Keratinocyte (primary cell): ENCODE measurements around the gene NCKAP5. TPM values are rescaled to one million over a fixed set of nuclear protein-coding genes. Genes with fewer than 3 reads are reported as not detected.
A peak's percentile ranks its signal among the peaks of the same experiment; 100 is the strongest.

Experiments
- DNase-seq: peaks from one replicate; pipeline ENCODE4 v3.0.0-alpha.2; 2011; ENCODE audit warnings: low read depth, missing footprints, low spot score
- FAIRE-seq: peaks from 2 replicates; lab custom pipeline; 2011; peaks lifted over from hg19 to GRCh38; lab: Jason Lieb, UNC
- H2AFZ ChIP-seq: 2 replicates; pipeline ENCODE4 v1.6.0; 2012; ENCODE audit warnings: low read length, control low read depth, inconsistent platforms; ENCODE audit not compliant: control insufficient read depth
- H3K27ac ChIP-seq: 2 replicates; pipeline ENCODE4 v1.5.1; 2011; ENCODE audit warnings: low read length; ENCODE audit not compliant: control insufficient read depth, insufficient read depth
- H3K27me3 ChIP-seq: 3 replicates; pipeline ENCODE4 v1.6.0; 2011; ENCODE audit warnings: low read length; ENCODE audit not compliant: control insufficient read depth, insufficient read depth; ENCODE audit errors: extremely low read depth
- H3K36me3 ChIP-seq, 2 experiments: 2 replicates in 1 of 2; 3 replicates in 1 of 2; pipeline ENCODE4 v1.5.1; 2011; ENCODE audit warnings: low read length in 2 of 2, mild to moderate bottlenecking in 1 of 2; ENCODE audit not compliant: control insufficient read depth in 2 of 2, insufficient read depth in 2 of 2; ENCODE audit errors: extremely low read depth in 1 of 2
- H3K4me1 ChIP-seq: 3 replicates; pipeline ENCODE4 v1.5.1; 2011; ENCODE audit warnings: low read length; ENCODE audit not compliant: control insufficient read depth, insufficient read depth; ENCODE audit errors: extremely low read depth
- H3K4me2 ChIP-seq: 3 replicates; pipeline ENCODE4 v1.6.0; 2011; ENCODE audit warnings: low read depth, low read length; ENCODE audit not compliant: control insufficient read depth, insufficient read depth; ENCODE audit errors: extremely low read depth
- H3K4me3 ChIP-seq, 3 experiments: fragments of 200-600 bp in 1 of 3; sonication (generic) in 1 of 3; 2 replicates in 2 of 3; 3 replicates in 1 of 3; pipeline ENCODE4 v1.5.1; 2011 to 2016; ENCODE audit warnings: low read length in 3 of 3, mild to moderate bottlenecking in 3 of 3, control low read depth in 2 of 3, inconsistent platforms in 1 of 3, low read depth in 1 of 3, mixed read lengths in 1 of 3, mixed run types in 1 of 3, moderate library complexity in 1 of 3; ENCODE audit not compliant: control insufficient read depth in 2 of 3, insufficient read depth in 2 of 3; ENCODE audit errors: extremely low read depth in 1 of 3
- H3K79me2 ChIP-seq: 2 replicates; pipeline ENCODE4 v1.6.0; 2012; ENCODE audit warnings: low read length; ENCODE audit not compliant: control insufficient read depth, insufficient read depth
- H3K9ac ChIP-seq: 3 replicates; pipeline ENCODE4 v1.6.0; 2011; ENCODE audit warnings: low read length; ENCODE audit not compliant: control insufficient read depth, insufficient read depth; ENCODE audit errors: extremely low read depth
- H3K9me1 ChIP-seq: 3 replicates; pipeline ENCODE4 v1.6.0; 2011; ENCODE audit warnings: low read length; ENCODE audit not compliant: control insufficient read depth, insufficient read depth; ENCODE audit errors: extremely low read depth
- H3K9me3 ChIP-seq: 2 replicates; pipeline ENCODE4 v1.5.1; 2012; ENCODE audit warnings: low read depth, low read length; ENCODE audit not compliant: control insufficient read depth
- H4K20me1 ChIP-seq: 3 replicates; pipeline ENCODE4 v1.6.0; 2011; ENCODE audit warnings: low read length; ENCODE audit not compliant: control insufficient read depth, insufficient read depth; ENCODE audit errors: extremely low read depth
- CTCF ChIP-seq, 3 experiments: IDR thresholded peaks in 1 of 3; conservative IDR thresholded peaks in 1 of 3; optimal IDR thresholded peaks in 1 of 3; 2 replicates in 2 of 3; 3 replicates in 1 of 3; pipeline versions ENCODE3 to v1.5.1; 2011; ENCODE audit warnings: low read length in 3 of 3, mild to moderate bottlenecking in 3 of 3, moderate library complexity in 2 of 3, control low read depth in 1 of 3, inconsistent platforms in 1 of 3; ENCODE audit not compliant: insufficient read depth in 2 of 3; ENCODE audit errors: extremely low read depth in 1 of 3
- EZH2 ChIP-seq: IDR thresholded peaks from one replicate; pipeline ENCODE4 v1.6.1; 2012; ENCODE audit warnings: inconsistent platforms, mild to moderate bottlenecking, low read length, moderate library complexity
- dilution Hi-C: fragments of 300-500 bp; cut with MboI; formaldehyde crosslinking; loops from one replicate; pipeline ENCODE4 v1.7.0; 2020; ENCODE audit warnings: low sequenced_read_pairs; ENCODE audit not compliant: extremely low pct_ligation_motif_present
- polyA plus RNA-seq, 5 experiments: library from polyadenylated mRNA; depleted of rRNA in 3 of 5; stranded (reverse) in 3 of 5; stranded (forward) in 1 of 5; unstranded in 1 of 5; fragments of >200 nt; gene quantifications; 1 replicate in 1 of 5; 2 replicates in 3 of 5; 3 replicates in 1 of 5; pipeline versions ENCODE4 v1.2.1 to v1.2.3, GENCODE V29; 2011 to 2012; ENCODE audit warnings: missing spikeins in 2 of 5, low read depth in 1 of 5, low replicate concordance in 1 of 5

Gene NCKAP5
- polyA plus RNA-seq, 1 donor (not counting 4 experiments of a cell fraction or from before 2014, with no cell fraction given) = 3.6 TPM

- Histone ChIP-seq H3K9me1 (no peaks in the 10 kb centered on the region), H3K36me3 (no peaks in the 10 kb centered on the region), H3K4me3 (no peak overlapping the region), H2AFZ (no peak overlapping the region), H3K9me3 (no peaks in the 10 kb centered on the region), H4K20me1 (no peaks in the 10 kb centered on the region), H3K79me2 (no peaks in the 10 kb centered on the region), H3K9ac (no peak overlapping the region), H3K4me2 (no peak overlapping the region), H3K27me3 (no peaks in the 10 kb centered on the region), H3K27ac (no peak overlapping the region), H3K4me1 (no peaks in the 10 kb centered on the region)
- dilution Hi-C loops = no loop called here
- DNase-seq (no peak), FAIRE-seq (no peak)
- TF ChIP-seq CTCF (optimal IDR thresholded peaks at IDR 0.05 in 1 of 3, IDR thresholded peaks at IDR 0.05 in 1 of 3, conservative IDR thresholded peaks at IDR 0.05 in 1 of 3; ENCODE audit: extremely low read depth in 1 of 3, insufficient read depth in 2 of 3, low read length in 3 of 3) (no peak), EZH2 (no peak)
Measured at GRCh38 chr2:133414486-133415209, 153.6 kb downstream of the NCKAP5 start.

GRCh38 chr2:133413863-133414262, 154.4 kb downstream of the NCKAP5 start:
- H3K9me1 ChIP-seq = no peaks in the 10 kb centered on the region
- dilution Hi-C loops = no loop called here
- no peaks in the 10 kb centered on the region for H3K9me3 ChIP-seq
- H3K4me3 ChIP-seq = no peak overlapping the region
- no peak overlapping the region for H2AFZ ChIP-seq
- DNase-seq (no peak), FAIRE-seq (peak; percentile 43)
- no peaks in the 10 kb centered on the region for H3K36me3 ChIP-seq
- no peaks in the 10 kb centered on the region for H4K20me1 ChIP-seq
- H3K9ac ChIP-seq = no peak overlapping the region
- H3K27me3 ChIP-seq = no peaks in the 10 kb centered on the region
- H3K4me2 ChIP-seq = no peak overlapping the region
- H3K27ac ChIP-seq = no peak overlapping the region
- no peaks in the 10 kb centered on the region for H3K79me2 ChIP-seq
- TF ChIP-seq CTCF (optimal IDR thresholded peaks at IDR 0.05 in 1 of 3, IDR thresholded peaks at IDR 0.05 in 1 of 3, conservative IDR thresholded peaks at IDR 0.05 in 1 of 3; ENCODE audit: extremely low read depth in 1 of 3, insufficient read depth in 2 of 3, low read length in 3 of 3) = no peak
- TF ChIP-seq EZH2 = no peak
- H3K4me1 ChIP-seq = no peaks in the 10 kb centered on the region
